Measurements from ENCODE around the gene MAG. TPM values are rescaled to one million over a fixed set of nuclear protein-coding genes. Genes with fewer than 3 reads are reported as not detected.

Gene MAG
- total and polyA plus RNA-seq, 2 of the 13 experiments (the other 11 are each of a cell fraction or from before 2014, with no cell fraction given): 0.20 to 1.3 TPM

DNA sequence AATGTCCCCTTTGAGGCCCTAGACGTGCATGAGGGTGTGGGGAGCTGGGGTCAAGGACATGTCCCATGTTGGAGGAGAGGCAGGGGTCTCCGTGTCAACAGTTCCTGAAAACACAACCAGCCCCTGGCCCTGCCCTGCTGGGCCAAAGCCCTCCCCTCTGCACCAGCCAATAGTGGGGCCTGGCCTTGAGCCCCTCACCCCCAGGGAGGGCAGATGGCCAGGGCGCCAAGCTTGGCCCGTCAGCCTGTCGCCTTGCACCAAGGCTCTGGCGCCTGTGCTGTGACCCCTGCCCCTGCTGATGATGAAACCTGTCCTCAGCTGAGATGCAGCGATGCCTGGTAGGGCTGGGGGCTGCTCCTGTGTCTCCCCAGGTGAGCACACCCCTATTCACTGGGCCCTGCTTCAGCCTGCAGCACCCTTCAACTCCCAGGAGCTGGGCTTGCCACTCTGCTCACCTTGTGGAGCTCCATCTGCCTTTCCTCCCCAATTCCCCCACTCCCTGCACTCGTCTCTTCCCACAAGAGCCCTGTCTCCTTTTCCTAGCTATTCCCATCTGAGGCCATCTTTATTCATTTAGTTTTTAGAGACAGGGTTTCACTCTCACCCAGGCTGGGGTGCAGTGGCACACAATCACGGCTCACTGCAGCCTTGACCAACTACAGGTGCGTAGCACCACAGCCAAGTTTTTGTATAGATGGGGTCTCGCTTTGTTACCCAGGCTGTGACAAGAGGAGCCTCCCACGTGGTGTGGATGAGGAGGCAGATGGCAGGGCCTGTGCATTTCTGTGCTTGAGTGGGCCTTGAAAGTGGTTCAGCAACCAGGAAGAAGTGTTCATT lies 11.8 kb upstream of the MAG start:
- Histone ChIP-seq H3K79me2 (ENCODE audit: insufficient read depth, low read length) (no peaks in the 10 kb centered on the region), H3K9ac (ENCODE audit: insufficient read depth, low read depth, low read length) (peak overlapping the region; percentile 43), H3K9me3 (ENCODE audit: low read length) (no peaks in the 10 kb centered on the region), H3K4me1 (ENCODE audit: insufficient read depth, low read length) (peaks cover 61% of the 10 kb centered on the region), H3K36me3 (replicated peaks in 1 of 2; ENCODE audit: control insufficient read depth in 1 of 2, insufficient read depth in 2 of 2, low read length in 2 of 2) (peaks cover 3 to 11% of the 10 kb centered on the region in 2 experiments; a peak in 3 of 5 replicates), H4K20me1 (ENCODE audit: insufficient read depth, low read length) (no peaks in the 10 kb centered on the region), H3K4me2 (ENCODE audit: low read depth, low read length) (peak overlapping the region; percentile 33; the same call in 1 of the 2 replicates), H3K4me3 (replicated peaks in 1 of 3; ENCODE audit: insufficient read depth in 1 of 3, low read depth in 2 of 3, low read length in 3 of 3) (no peak overlapping the region; a peak in 1 of 6 replicates), H3K27me3 (ENCODE audit: control insufficient read depth in 1 of 2, insufficient read depth in 2 of 2, low read length in 2 of 2) (no peaks in the 10 kb centered on the region), H3K27ac (ENCODE audit: extremely low read length, insufficient read depth, low read length) (peak overlapping the region; percentile 77), H2AFZ (ENCODE audit: low read length) (no peak overlapping the region)
- ATAC-seq (peak; percentile 80), DNase-seq (ENCODE audit: low spot score) (peak; percentile 91), FAIRE-seq (peak; percentile 88)
- no TSS peak for BruUV-seq (replicated peaks)
- intact Hi-C loops (cut with micrococcal nuclease; ENCODE audit: unreplicated experiment): no loop called here
- 40% methylated on average over 9 of the region's 12 CpGs for WGBS (ENCODE audit: low lambda C conversion rate)
- POLR2A ChIA-PET: interaction anchor here (1.0 to 3.4 kb wide), 5 partner anchors 10 to 31 kb away, joined by 3 to 10 read pairs (median 3); partner anchors contain the start of gene MAG
- in situ Hi-C loops (cut with HindIII; ENCODE audit: extremely low pct_ligation_motif_present, low pct_unique_long_range_greater_than_20kb): no loop called here
- CTCF ChIA-PET (ENCODE audit: low intra/inter-chr PET ratio, low total read pairs): no interaction called here
- TF ChIP-seq, protein P1, sequence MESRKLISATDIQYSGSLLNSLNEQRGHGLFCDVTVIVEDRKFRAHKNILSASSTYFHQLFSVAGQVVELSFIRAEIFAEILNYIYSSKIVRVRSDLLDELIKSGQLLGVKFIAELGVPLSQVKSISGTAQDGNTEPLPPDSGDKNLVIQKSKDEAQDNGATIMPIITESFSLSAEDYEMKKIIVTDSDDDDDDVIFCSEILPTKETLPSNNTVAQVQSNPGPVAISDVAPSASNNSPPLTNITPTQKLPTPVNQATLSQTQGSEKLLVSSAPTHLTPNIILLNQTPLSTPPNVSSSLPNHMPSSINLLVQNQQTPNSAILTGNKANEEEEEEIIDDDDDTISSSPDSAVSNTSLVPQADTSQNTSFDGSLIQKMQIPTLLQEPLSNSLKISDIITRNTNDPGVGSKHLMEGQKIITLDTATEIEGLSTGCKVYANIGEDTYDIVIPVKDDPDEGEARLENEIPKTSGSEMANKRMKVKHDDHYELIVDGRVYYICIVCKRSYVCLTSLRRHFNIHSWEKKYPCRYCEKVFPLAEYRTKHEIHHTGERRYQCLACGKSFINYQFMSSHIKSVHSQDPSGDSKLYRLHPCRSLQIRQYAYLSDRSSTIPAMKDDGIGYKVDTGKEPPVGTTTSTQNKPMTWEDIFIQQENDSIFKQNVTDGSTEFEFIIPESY (CRISPR knock-in tag; IDR thresholded peaks at IDR 0.05): peak; percentile 82
- TF ChIP-seq GATA4 (IDR thresholded peaks at IDR 0.05; ENCODE audit: borderline replicate concordance, low read depth) (0 out of 2 replicates have a peak, but pooled peaks have one; percentile 37), CREB1 (IDR thresholded peaks at IDR 0.05) (no peak), CREB1 (CRISPR knock-in tag; IDR thresholded peaks at IDR 0.05) (0 out of 2 replicates have a peak, but pooled peaks have one; percentile 19), CCDC6 (CRISPR knock-in tag; IDR thresholded peaks at IDR 0.05) (peak; percentile 38; the same call in 1 of the 2 replicates), ZNF772 (CRISPR knock-in tag; IDR thresholded peaks at IDR 0.05) (0 out of 2 replicates have a peak, but pooled peaks have one; percentile 38), NCOA2 (CRISPR knock-in tag; IDR thresholded peaks at IDR 0.05) (peak; percentile 88), NFYB (CRISPR knock-in tag; IDR thresholded peaks at IDR 0.05) (peak; percentile 70), ZSCAN31 (CRISPR knock-in tag; IDR thresholded peaks at IDR 0.05; ENCODE audit: low read depth) (no peak), ZNF12 (CRISPR knock-in tag; IDR thresholded peaks at IDR 0.05) (no peak)
- TF ChIP-seq, protein P2, sequence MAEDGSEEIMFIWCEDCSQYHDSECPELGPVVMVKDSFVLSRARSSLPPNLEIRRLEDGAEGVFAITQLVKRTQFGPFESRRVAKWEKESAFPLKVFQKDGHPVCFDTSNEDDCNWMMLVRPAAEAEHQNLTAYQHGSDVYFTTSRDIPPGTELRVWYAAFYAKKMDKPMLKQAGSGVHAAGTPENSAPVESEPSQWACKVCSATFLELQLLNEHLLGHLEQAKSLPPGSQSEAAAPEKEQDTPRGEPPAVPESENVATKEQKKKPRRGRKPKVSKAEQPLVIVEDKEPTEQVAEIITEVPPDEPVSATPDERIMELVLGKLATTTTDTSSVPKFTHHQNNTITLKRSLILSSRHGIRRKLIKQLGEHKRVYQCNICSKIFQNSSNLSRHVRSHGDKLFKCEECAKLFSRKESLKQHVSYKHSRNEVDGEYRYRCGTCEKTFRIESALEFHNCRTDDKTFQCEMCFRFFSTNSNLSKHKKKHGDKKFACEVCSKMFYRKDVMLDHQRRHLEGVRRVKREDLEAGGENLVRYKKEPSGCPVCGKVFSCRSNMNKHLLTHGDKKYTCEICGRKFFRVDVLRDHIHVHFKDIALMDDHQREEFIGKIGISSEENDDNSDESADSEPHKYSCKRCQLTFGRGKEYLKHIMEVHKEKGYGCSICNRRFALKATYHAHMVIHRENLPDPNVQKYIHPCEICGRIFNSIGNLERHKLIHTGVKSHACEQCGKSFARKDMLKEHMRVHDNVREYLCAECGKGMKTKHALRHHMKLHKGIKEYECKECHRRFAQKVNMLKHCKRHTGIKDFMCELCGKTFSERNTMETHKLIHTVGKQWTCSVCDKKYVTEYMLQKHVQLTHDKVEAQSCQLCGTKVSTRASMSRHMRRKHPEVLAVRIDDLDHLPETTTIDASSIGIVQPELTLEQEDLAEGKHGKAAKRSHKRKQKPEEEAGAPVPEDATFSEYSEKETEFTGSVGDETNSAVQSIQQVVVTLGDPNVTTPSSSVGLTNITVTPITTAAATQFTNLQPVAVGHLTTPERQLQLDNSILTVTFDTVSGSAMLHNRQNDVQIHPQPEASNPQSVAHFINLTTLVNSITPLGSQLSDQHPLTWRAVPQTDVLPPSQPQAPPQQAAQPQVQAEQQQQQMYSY (CRISPR knock-in tag; IDR thresholded peaks at IDR 0.05): no peak
- TF ChIP-seq, protein P3, sequence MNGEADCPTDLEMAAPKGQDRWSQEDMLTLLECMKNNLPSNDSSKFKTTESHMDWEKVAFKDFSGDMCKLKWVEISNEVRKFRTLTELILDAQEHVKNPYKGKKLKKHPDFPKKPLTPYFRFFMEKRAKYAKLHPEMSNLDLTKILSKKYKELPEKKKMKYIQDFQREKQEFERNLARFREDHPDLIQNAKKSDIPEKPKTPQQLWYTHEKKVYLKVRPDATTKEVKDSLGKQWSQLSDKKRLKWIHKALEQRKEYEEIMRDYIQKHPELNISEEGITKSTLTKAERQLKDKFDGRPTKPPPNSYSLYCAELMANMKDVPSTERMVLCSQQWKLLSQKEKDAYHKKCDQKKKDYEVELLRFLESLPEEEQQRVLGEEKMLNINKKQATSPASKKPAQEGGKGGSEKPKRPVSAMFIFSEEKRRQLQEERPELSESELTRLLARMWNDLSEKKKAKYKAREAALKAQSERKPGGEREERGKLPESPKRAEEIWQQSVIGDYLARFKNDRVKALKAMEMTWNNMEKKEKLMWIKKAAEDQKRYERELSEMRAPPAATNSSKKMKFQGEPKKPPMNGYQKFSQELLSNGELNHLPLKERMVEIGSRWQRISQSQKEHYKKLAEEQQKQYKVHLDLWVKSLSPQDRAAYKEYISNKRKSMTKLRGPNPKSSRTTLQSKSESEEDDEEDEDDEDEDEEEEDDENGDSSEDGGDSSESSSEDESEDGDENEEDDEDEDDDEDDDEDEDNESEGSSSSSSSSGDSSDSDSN (CRISPR knock-in tag; IDR thresholded peaks at IDR 0.05): peak; percentile 63; the same call in 1 of the 2 replicates
- TF ChIP-seq, protein P4, sequence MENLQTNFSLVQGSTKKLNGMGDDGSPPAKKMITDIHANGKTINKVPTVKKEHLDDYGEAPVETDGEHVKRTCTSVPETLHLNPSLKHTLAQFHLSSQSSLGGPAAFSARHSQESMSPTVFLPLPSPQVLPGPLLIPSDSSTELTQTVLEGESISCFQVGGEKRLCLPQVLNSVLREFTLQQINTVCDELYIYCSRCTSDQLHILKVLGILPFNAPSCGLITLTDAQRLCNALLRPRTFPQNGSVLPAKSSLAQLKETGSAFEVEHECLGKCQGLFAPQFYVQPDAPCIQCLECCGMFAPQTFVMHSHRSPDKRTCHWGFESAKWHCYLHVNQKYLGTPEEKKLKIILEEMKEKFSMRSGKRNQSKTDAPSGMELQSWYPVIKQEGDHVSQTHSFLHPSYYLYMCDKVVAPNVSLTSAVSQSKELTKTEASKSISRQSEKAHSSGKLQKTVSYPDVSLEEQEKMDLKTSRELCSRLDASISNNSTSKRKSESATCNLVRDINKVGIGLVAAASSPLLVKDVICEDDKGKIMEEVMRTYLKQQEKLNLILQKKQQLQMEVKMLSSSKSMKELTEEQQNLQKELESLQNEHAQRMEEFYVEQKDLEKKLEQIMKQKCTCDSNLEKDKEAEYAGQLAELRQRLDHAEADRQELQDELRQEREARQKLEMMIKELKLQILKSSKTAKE (CRISPR knock-in tag; IDR thresholded peaks at IDR 0.05; ENCODE audit: borderline replicate concordance): peak; percentile 73
